H9 (cell line): ENCODE data around the gene MANF. TPM values are rescaled to one million over a fixed set of nuclear protein-coding genes. Genes with fewer than 3 reads are reported as not detected.

Experiments used
- DNase-seq: peaks from one replicate; pipeline ENCODE4 v3.0.0-alpha.2; 2017
- H2AFZ ChIP-seq: one replicate; pipeline ENCODE4 v1.6.1; 2013; ENCODE audit warnings: mild to moderate bottlenecking, low read length, control low read depth, moderate library complexity
- H2AK5ac ChIP-seq: 2 replicates; pipeline ENCODE4 v1.6.1; 2013; ENCODE audit warnings: low read length, control low read depth, mixed read lengths; ENCODE audit not compliant: insufficient read length
- H2BK120ac ChIP-seq: one replicate; pipeline ENCODE4 v1.6.1; 2013; ENCODE audit warnings: low read depth, mild to moderate bottlenecking, low read length, control low read depth, inconsistent platforms; ENCODE audit not compliant: poor library complexity, severe bottlenecking
- H2BK12ac ChIP-seq: 2 replicates; pipeline ENCODE4 v1.6.1; 2013; ENCODE audit warnings: low read length, control low read depth, mixed read lengths, low read depth; ENCODE audit not compliant: insufficient read length
- H2BK15ac ChIP-seq: 2 replicates; pipeline ENCODE4 v1.6.1; 2013; ENCODE audit warnings: low read depth, low read length, control low read depth
- H2BK20ac ChIP-seq: one replicate; pipeline ENCODE4 v1.6.1; 2013; ENCODE audit warnings: low read depth, mild to moderate bottlenecking, low read length, control low read depth, inconsistent platforms; ENCODE audit not compliant: poor library complexity, severe bottlenecking
- H2BK5ac ChIP-seq: 2 replicates; pipeline ENCODE4 v1.6.1; 2013; ENCODE audit warnings: low read length, control low read depth, mixed read lengths; ENCODE audit not compliant: insufficient read length
- H3K14ac ChIP-seq: 2 replicates; pipeline ENCODE4 v1.6.1; 2013; ENCODE audit warnings: low read length, control low read depth; ENCODE audit not compliant: insufficient read depth
- H3K18ac ChIP-seq: 2 replicates; pipeline ENCODE4 v1.6.1; 2013; ENCODE audit warnings: low read depth, mild to moderate bottlenecking, mixed read lengths, low read length, control low read depth; ENCODE audit not compliant: insufficient read length
- H3K23ac ChIP-seq: 2 replicates; pipeline ENCODE4 v1.6.1; 2013; ENCODE audit warnings: low read length, control low read depth, mixed read lengths, low read depth; ENCODE audit not compliant: insufficient read length
- H3K23me2 ChIP-seq: 2 replicates; pipeline ENCODE4 v1.6.1; 2013; ENCODE audit warnings: low read depth, mild to moderate bottlenecking, mixed read lengths, low read length, control low read depth; ENCODE audit not compliant: insufficient read length, poor library complexity, severe bottlenecking
- H3K27ac ChIP-seq: 2 replicates; pipeline ENCODE4 v1.5.1; 2013; ENCODE audit warnings: low read length, control low read depth, mixed read lengths, low read depth; ENCODE audit not compliant: insufficient read length
- H3K27me3 ChIP-seq: 2 replicates; pipeline ENCODE4 v1.6.1; 2013; ENCODE audit warnings: low read length, control low read depth, inconsistent platforms; ENCODE audit not compliant: insufficient read depth
- H3K4ac ChIP-seq: 2 replicates; pipeline ENCODE4 v1.6.1; 2013; ENCODE audit warnings: low read depth, mild to moderate bottlenecking, control low read depth, inconsistent platforms, low read length, moderate library complexity
- H3K4me1 ChIP-seq: 2 replicates; pipeline ENCODE4 v1.6.1; 2013; ENCODE audit warnings: low read length, control low read depth, inconsistent platforms; ENCODE audit not compliant: insufficient read depth
- H3K4me2 ChIP-seq: 2 replicates; pipeline ENCODE4 v1.6.1; 2013; ENCODE audit warnings: low read length, control low read depth, mixed read lengths; ENCODE audit not compliant: insufficient read length, insufficient read depth
- H3K56ac ChIP-seq: 2 replicates; pipeline ENCODE4 v1.6.1; 2013; ENCODE audit warnings: low read depth, mild to moderate bottlenecking, mixed read lengths, low read length, control low read depth; ENCODE audit not compliant: insufficient read length
- H3K79me1 ChIP-seq: 2 replicates; pipeline ENCODE4 v1.6.1; 2013; ENCODE audit warnings: low read depth, mild to moderate bottlenecking, moderate library complexity, low read length, control low read depth, inconsistent platforms; ENCODE audit not compliant: insufficient read depth, poor library complexity, severe bottlenecking
- H3K79me2 ChIP-seq: 2 replicates; pipeline ENCODE4 v1.6.1; 2013; ENCODE audit warnings: low read length, control low read depth, inconsistent platforms; ENCODE audit not compliant: insufficient read depth
- H3K9ac ChIP-seq: 2 replicates; pipeline ENCODE4 v1.6.1; 2013; ENCODE audit warnings: low read length, control low read depth, mixed read lengths; ENCODE audit not compliant: insufficient read length; ENCODE audit errors: extremely low read depth
- H3K9me3 ChIP-seq: one replicate; pipeline ENCODE4 v1.6.1; 2013; ENCODE audit warnings: low read depth, low read length, inconsistent platforms; ENCODE audit not compliant: control insufficient read depth
- H3T11ph ChIP-seq: one replicate; pipeline ENCODE4 v1.6.1; 2013; ENCODE audit warnings: mild to moderate bottlenecking, low read length, control low read depth, inconsistent platforms
- H4K20me1 ChIP-seq: one replicate; pipeline ENCODE4 v1.6.1; 2013; ENCODE audit not compliant: control insufficient read depth, insufficient read length, insufficient read depth
- H4K5ac ChIP-seq: 2 replicates; pipeline ENCODE4 v1.6.1; 2013; ENCODE audit warnings: low read depth, mild to moderate bottlenecking, mixed read lengths, low read length, control low read depth; ENCODE audit not compliant: insufficient read length
- H4K8ac ChIP-seq: replicated peaks from 2 replicates; pipeline ENCODE4 v1.6.1; 2013; ENCODE audit warnings: low read length, control low read depth, mixed read lengths, low read depth; ENCODE audit not compliant: insufficient read length
- H4K91ac ChIP-seq: 2 replicates; pipeline ENCODE4 v1.6.1; 2013; ENCODE audit warnings: low read depth, mild to moderate bottlenecking, moderate library complexity, mixed read lengths, low read length, control low read depth; ENCODE audit not compliant: insufficient read length
- H3K27ac Mint-ChIP-seq, 3 experiments: 2 replicates in 2 of 3; 3 replicates in 1 of 3; pipeline ENCODE4 v1.8.0; 2020 to 2021; ENCODE audit warnings: mixed read lengths in 3 of 3, mild to moderate bottlenecking in 1 of 3, moderate library complexity in 1 of 3
- H3K27me3 Mint-ChIP-seq: 2 replicates; pipeline ENCODE4 v1.8.0; 2021; ENCODE audit warnings: low read depth, mild to moderate bottlenecking, moderate library complexity, mixed read lengths
- H3K36me3 Mint-ChIP-seq, 3 experiments: 2 replicates in 2 of 3; 3 replicates in 1 of 3; pipeline ENCODE4 v1.8.0; 2020 to 2021; ENCODE audit warnings: low read depth in 3 of 3, mixed read lengths in 3 of 3; ENCODE audit not compliant: insufficient read depth in 1 of 3
- H3K4me1 Mint-ChIP-seq, 2 experiments: 2 replicates each; pipeline ENCODE4 v1.8.0; 2020; ENCODE audit warnings: mixed read lengths in 2 of 2
- H3K4me3 Mint-ChIP-seq, 2 experiments: 2 replicates in 1 of 2; 3 replicates in 1 of 2; pipeline ENCODE4 v1.8.0; 2020 to 2021; ENCODE audit warnings: mild to moderate bottlenecking in 2 of 2, mixed read lengths in 2 of 2, moderate library complexity in 1 of 2
- H3K9me3 Mint-ChIP-seq, 2 experiments: 2 replicates in 1 of 2; 3 replicates in 1 of 2; pipeline ENCODE4 v1.8.0; 2020; ENCODE audit warnings: mild to moderate bottlenecking in 2 of 2, mixed read lengths in 2 of 2, moderate library complexity in 1 of 2
- CTCF ChIP-seq: fragments of 200-600 bp; sonication (generic); conservative IDR thresholded peaks from 3 replicates; pipeline ENCODE4 v1.8.0; 2021; ENCODE audit warnings: antibody characterized with exemption, mild to moderate bottlenecking
- total RNA-seq: library from RNA; stranded (reverse); gene quantifications from 2 replicates; pipeline ENCODE4 v1.2.1, GENCODE V29; 2021

Gene MANF
- total RNA-seq, 1 experiment from 2014 or later = 148 TPM

GRCh38 chr3:51403675-51404074 is 18.6 kb downstream of the MANF start:
- H3K23me2 ChIP-seq = no peaks in the 10 kb centered on the region
- no peaks in the 10 kb centered on the region for H3K27me3 ChIP-seq
- H3K4me1 Mint-ChIP-seq = no peaks in the 10 kb centered on the region
- H3K79me2 ChIP-seq = no peaks in the 10 kb centered on the region
- H4K91ac ChIP-seq = no peak overlapping the region
- H4K20me1 ChIP-seq = no peaks in the 10 kb centered on the region
- H2BK12ac ChIP-seq = no peak overlapping the region
- H4K5ac ChIP-seq = no peak overlapping the region
- peaks cover 7 to 53% (median 25%) of the 10 kb centered on the region in 3 experiments; a peak in 6 of 7 replicates for H3K36me3 Mint-ChIP-seq
- H2BK20ac ChIP-seq = no peak overlapping the region
- H3K4me1 ChIP-seq = no peaks in the 10 kb centered on the region
- H3K23ac ChIP-seq = no peak overlapping the region
- DNase-seq = no peak
- H3K56ac ChIP-seq = no peak overlapping the region
- H3K9ac ChIP-seq = no peak overlapping the region
- H3K27ac Mint-ChIP-seq = peak overlapping the region in 1 of 3 experiments; percentile 26; a peak in 1 of 7 replicates
- H2AFZ ChIP-seq = no peak overlapping the region
- H3K14ac ChIP-seq = no peak overlapping the region
- no peaks in the 10 kb centered on the region for H3K27me3 Mint-ChIP-seq
- no peak overlapping the region for H2BK5ac ChIP-seq
- H3K9me3 ChIP-seq = no peaks in the 10 kb centered on the region
- H3K4ac ChIP-seq = no peak overlapping the region
- no peak for TF ChIP-seq CTCF
- H3K4me2 ChIP-seq = no peak overlapping the region
- H3K18ac ChIP-seq = no peak overlapping the region
- no peak overlapping the region for H3K4me3 Mint-ChIP-seq
- H3K9me3 Mint-ChIP-seq = no peaks in the 10 kb centered on the region
- H4K8ac ChIP-seq = no peak overlapping the region
- no peak overlapping the region for H2AK5ac ChIP-seq
- no peak overlapping the region for H2BK120ac ChIP-seq
- H3K79me1 ChIP-seq = no peaks in the 10 kb centered on the region
- H2BK15ac ChIP-seq = no peak overlapping the region
- no peak overlapping the region for H3K27ac ChIP-seq
- no peak overlapping the region for H3T11ph ChIP-seq
